Measurements from ENCODE around the gene CAMK2A.
"Not testable (repeated sequence)": the region's sequence is repeated elsewhere in the genome, so short reads cannot be mapped to it uniquely, and the experiment has no call there.

Gene CAMK2A

DNA sequence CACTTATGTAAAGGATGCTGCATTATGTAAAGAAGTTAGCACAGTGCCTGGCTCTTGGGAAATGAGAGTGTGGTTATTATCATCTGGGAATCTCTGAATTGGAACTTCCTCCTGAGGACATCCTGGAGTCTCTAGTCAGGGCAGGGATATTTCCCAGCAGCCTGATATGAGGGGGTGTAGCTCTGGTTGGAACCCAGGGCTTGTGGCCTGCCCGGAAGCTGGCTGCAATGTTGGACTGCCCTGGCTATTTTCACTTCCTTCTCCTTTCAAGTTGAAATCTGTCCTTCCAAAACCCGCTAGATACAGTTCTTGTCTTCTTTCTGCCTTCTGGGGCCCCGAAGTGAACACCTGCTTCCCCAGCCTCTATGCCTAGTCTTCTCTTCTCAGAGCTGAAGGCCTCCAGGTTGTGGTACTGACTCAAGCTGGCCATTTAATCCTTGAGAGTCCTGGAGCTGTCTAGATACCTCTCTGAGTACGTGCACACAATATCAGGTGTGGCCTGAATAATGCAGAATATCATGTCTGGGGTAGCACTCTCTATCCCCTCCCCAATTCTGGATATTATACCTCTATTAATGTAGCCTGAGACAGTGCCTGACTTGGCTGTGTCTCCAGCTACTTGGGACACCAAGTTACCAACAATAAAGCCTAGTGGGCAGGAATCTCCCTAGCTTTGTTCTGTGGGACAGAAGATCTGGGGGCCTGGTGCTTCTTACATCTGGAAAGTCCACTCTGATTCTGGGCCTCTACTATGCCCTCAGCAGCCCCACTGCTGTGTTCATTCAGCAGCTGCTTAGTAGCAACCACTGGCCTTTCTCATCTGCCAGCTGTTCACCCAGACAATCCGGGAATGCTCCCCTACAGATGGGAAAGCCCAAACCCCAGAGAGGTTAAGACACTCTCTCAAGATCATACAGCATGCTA, 54.7 kb downstream of the CAMK2A start:
- DNase-seq, result no peak

GRCh38 chr5:150233706-150234105, 55.9 kb downstream of the CAMK2A start:
- not testable (repeated sequence) for DNase-seq

- DNase-seq, result no peak
Observed at GRCh38 chr5:150230842-150231241, 58.7 kb downstream of the CAMK2A start.

GRCh38 chr5:150229571-150229970, 60.0 kb downstream of the CAMK2A start:
- DNase-seq, result no peak

DNA sequence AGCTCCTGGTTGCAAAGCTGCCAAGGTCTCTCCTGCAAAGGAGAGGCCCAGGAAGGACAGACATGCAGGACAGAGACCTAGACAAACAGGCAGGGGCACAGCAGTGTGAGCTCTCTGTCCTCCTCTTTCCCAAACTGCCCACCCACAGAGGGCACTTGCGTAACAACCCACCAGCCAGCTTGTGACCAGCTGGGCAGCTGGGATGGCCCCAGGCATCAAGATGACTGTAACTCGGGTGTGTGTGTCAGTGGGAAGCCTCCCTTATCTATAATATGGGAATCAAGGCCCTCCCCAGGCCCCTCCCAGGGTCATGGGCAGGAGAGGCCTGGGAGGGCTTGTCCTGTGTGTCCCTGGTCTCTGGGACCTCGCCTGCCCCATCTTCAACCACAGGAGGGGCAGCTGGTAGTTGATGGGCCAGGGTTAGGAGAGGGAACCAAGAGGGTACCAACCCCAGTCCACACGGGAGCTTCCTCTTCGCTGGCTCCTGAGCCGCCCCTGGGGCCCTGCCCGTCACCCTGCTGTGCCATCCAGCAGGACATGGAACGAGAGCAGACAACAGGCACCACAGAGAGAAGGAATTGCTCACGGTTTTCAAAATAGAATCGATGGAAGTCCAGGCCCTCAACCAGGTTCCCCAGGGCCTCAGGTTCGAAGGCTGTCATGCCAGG, 61.8 kb downstream of the CAMK2A start:
- DNase-seq, result no peak

DNA sequence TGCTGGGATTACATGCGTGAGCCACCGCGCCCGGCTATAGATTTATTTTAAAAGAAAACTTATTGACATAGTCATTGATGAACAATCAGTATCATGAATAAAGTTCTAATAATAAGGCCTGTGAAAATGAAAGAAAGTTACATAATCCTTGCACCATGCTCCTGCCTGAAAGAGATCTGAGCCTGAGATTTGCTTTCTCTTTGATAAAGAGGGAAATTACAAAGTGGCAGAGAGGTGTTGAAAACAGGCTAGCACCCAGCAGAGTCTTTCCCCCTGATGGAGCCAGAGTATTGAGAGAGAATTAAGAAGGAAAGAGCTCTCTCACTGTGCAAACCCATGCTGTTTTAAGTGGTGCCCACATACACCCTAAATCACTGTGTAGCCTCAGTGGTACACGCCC, 62.5 kb downstream of the CAMK2A start:
- DNase-seq, result no peak

- DNase-seq, result no peak
Observed at GRCh38 chr5:150224483-150225027, 65.0 kb downstream of the CAMK2A start.

DNA sequence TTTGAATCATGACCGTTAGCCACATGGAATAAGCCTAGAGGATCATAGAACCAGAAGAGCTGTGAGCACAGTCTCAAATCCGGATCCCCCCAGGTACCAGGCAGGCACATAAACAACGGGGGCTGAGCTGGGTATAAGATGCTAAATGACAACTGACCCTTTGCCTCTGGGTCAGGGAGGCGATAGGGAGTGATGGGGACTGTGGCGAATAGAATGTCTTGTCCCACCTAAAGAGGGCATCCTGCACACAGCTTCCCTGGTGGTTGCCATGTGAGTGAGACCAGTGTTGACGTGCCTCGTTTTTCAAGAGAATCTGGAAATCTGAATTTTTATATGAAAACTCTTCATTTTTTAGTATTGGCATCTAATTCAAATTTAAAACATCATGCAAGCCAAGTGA, 66.1 kb downstream of the CAMK2A start:
- no peak for DNase-seq

DNA sequence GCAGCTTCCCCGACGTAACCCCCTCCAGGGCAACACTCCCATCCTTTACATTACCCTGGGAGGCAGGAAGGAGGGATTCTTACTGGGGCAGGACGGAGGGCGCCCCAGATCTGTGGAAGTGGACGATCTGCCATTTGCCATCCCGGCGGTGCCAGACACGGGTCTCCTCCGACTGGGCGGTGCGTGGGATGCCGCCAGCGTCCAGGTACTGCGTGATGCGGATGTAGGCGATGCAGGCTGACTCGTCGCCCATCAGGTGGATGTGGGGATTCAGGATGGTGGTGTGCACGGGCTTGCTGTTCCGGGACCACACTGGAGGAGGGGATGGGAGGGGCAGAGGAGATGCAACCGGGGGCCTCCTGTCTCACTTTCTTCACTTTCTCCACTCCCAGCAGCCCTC, 66.7 kb downstream of the CAMK2A start:
- no peak for DNase-seq

GRCh38 chr5:150221471-150221870, 68.1 kb downstream of the CAMK2A start:
- DNase-seq, result no peak

- DNase-seq, result no peak
Observed at GRCh38 chr5:150219861-150220260, 69.7 kb downstream of the CAMK2A start.

DNA sequence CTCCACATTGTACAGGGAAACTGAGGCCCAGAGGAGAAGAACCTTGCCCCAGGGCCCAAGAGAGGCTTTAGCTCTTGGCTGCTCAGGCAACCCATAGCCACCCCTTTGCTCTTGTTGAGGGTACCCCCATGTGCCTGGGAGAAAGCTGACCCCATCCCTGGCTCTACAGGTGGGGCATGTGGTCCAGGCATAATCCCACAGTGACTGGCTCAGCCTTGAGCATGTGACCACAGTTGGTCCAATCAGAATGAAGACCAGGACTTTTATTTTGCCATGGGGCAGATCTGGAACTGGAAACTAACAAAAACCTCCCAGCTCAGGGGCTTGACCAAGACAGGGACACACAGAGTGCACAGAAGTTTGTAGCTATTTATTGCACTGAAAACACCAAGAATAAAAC, 70.4 kb downstream of the CAMK2A start:
- DNase-seq, result no peak

- DNase-seq, result no peak
Observed at GRCh38 chr5:150218693-150219035, 70.9 kb downstream of the CAMK2A start.

DNA sequence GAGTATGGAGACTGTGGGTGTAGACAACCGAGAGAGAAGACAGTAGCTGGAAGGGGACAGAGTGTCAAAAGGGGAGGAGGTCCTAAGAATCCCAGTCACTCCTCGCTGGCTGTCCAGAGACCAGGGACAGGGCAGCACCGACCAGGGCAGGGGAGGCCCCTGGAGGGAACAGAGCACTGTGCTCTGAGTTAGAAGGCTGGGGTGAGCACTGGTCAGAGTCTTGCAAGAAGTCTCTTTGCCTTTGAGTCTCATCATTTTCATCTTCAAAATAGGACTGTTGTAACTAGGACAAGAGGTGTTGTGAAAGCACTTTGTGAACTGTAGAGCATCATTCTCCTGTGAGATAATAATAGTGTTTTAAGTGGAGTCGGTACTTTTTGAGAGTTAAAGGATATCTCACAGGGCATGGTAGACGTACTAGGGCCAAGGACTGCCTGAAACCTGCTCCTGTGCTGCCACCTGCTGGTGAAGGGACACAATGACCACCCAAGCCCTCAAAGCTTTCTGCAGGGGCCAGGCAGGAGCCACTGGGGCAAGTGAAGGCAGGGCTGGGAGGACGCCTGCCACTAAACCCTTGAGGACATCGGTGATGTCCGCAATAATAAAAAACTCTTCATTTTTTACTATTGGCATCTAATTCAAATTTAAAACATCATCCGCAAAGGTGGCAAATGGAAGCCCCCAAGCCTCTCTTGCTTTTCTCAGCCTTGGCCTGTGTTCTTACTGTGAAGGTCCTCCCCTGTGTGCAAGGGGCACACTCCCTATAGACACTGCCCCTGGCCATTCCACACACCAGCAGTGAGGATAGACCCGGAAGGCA, 71.5 kb downstream of the CAMK2A start:
- peak; percentile 57 to 72 for DNase-seq

- DNase-seq, result no peak
Observed at GRCh38 chr5:150217038-150217437, 72.5 kb downstream of the CAMK2A start.

GRCh38 chr5:150215979-150216944, 73.3 kb downstream of the CAMK2A start:
- DNase-seq, result no peak

DNA sequence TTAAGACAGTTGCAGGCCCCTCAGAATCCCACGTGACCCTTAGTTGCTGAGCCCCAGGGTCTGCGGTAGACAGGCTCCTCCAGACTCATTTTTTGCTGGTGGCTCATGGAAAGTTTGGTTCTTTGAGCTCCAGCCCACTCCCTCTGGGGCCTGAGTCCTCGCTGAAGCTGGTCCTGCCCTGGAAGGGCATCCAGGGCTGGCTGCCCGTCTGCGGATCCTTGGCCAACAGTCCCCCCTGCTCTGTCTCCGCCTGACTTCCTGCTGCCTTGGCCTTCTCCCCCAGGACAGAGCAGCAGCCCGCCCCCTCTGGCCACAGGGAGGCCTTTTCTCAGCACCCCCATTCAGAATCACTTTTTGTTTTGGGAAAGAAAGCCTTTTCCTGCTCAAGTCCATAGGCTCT, 75.3 kb downstream of the CAMK2A start:
- no peak for DNase-seq

DNA sequence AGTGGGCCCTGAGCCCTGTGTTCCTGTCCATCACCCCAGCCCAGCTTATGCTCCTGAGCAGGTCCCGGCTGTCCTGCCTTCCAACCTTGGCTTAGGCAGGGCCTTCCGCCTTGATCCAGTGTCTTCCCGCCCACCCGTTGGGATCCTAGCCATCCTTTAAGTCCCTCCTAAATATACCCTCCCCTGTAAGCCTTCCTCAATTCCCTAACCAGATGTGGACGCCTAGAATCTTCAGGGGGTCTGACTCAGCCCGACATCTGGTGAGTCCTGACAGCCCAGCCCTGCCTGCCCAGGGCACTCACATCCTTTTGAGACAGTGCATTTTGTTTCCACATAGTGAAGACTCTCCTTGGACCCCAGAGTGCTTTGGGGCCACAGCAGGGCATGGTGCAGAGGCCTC, 76.0 kb downstream of the CAMK2A start:
- no peak for DNase-seq

DNA sequence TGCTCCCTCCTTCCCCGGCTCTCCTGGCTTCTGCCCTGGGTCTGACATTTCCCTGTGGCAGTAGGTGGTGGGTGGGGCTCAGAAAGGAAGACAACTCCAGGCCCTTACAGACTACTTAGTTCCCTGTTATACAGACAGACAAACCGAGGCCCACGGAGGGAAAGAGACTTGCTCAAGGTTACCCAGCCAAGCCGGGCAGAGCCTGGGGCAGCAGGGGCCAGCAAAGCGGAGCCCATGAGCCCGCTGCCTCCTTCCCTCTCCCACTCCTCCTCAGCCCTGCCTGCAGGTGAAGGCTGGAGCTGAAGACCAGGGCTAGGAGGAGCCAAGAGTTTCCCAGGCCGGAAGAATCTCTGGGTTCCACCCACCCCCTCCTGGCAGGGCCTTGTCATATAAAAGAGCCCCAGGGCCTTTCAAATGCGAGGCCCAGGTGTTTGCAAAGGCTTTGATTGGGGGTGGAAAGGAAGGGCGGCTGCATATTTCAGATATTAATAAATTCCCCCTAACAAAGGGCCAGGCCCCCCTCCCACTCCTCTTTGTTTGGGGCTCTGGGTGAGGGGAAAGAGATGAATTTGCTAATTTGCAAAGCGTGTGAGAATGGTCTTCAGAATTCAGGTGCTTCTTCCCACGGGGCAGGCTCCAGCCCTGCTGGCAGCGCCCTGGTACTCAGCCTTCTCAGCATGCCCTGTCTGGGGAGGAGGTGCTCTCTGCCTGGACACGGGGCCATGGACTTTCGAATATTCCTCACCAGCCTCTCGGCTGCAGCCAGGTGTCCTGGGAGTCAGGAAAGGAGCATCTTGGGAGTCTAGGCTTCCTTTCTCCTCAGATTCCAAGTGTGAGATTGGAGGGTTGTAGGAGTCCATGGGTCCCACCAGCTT, 78.2 kb downstream of the CAMK2A start:
- no peak for DNase-seq

- DNase-seq, result no peak
Observed at GRCh38 chr5:150210644-150211043, 78.9 kb downstream of the CAMK2A start.

DNA sequence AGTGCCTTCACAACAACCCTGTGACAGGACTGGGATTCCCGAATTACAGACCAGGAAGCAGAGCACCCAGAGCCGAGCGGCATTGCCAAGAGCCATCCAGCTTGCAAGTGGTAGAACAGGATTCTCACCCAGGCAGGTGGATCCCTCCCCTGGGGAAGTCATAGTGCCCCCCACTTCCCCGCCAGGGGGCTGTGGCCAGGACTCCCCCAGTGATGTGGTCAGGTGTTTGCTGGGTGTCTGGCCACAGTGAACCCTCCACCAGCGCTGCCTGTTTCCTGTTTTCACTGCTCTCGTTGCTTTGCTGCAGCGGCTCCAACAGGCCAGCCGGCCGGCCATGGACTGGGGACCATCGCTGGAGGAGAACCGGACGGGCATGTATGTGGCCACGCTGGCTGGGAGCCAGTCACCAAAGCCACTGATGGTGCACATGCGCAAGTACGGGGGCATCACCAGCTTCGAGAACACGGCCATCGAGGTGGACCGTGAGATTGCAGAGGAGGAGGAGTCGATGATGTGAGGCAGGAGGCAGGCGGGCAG, 80.4 kb downstream of the CAMK2A start:
- DNase-seq, result peak in 1 of 2 donors; percentile 37
